A549 (cell line): Measurements from ENCODE around the gene TMEM51. TPM values are rescaled to one million over a fixed set of nuclear protein-coding genes. Genes with fewer than 3 reads are reported as not detected.

ENCODE experiments used
- ATAC-seq, 2 experiments: fragments of 200-7000 bp in 1 of 2; fragments of >200 bp in 1 of 2; cut with Nextera tagmentation in 1 of 2; cut with Tn5 transposase in 1 of 2; 3 replicates each; pipeline versions ENCODE4 v1.8.0 to v1.9.1; 2018 to 2020; ENCODE audit warnings: mild to moderate bottlenecking in 1 of 2, moderate library complexity in 1 of 2
- CTCF ChIA-PET: fragments of 300-600 bp; sonication (Branson Sonifier 250); formaldehyde crosslinking; extraction: SDS; loops from one replicate; lab custom pipeline; 2021; ENCODE audit warnings: antibody characterized with exemption, inconsistent platforms; lab: Yijun Ruan, JAX
- POLR2A ChIA-PET: fragments of 350-600 bp; formaldehyde crosslinking; extraction: SDS; loops from one replicate; lab custom pipeline; 2021; ENCODE audit warnings: antibody characterized with exemption, inconsistent platforms; lab: Yijun Ruan, JAX
- DNase-seq, 2 experiments: peaks; one replicate each; pipeline versions ENCODE4 v3.0.0 to v3.0.0-alpha.2; 2011 to 2016; ENCODE audit warnings: low read depth in 1 of 2, low spot score in 1 of 2
- FAIRE-seq: peaks from 2 replicates; lab custom pipeline; 2011; peaks lifted over from hg19 to GRCh38; lab: Jason Lieb, UNC
- H3K27ac ChIP-seq, 2 experiments: fragments of >200 bp; sonication (Bioruptor Twin); formaldehyde crosslinking; 3 replicates each; pipeline ENCODE4 v1.5.1; 2016 to 2017
- H3K4me1 ChIP-seq: fragments of >200 bp; sonication (Bioruptor Twin); formaldehyde crosslinking; 3 replicates; pipeline ENCODE4 v1.6.1; 2016
- H3K4me2 ChIP-seq: fragments of >200 bp; sonication (Bioruptor Twin); formaldehyde crosslinking; 3 replicates; pipeline ENCODE4 v1.6.1; 2016
- H3K4me3 ChIP-seq: fragments of >200 bp; sonication (Bioruptor Twin); formaldehyde crosslinking; 3 replicates; pipeline ENCODE4 v1.5.1; 2016
- H3K9me3 ChIP-seq: fragments of >200 bp; sonication (Bioruptor Twin); formaldehyde crosslinking; 3 replicates; pipeline ENCODE4 v1.6.1; 2016
- CBX8 ChIP-seq: fragments of 200-600 bp; sonication (generic); IDR thresholded peaks from 2 replicates; pipeline ENCODE4 v1.6.1; 2016
- CEBPB ChIP-seq, 2 experiments: fragments of >200 bp in 1 of 2; sonication (Bioruptor Twin) in 1 of 2; formaldehyde crosslinking in 1 of 2; IDR thresholded peaks; 2 replicates each; pipeline ENCODE4 v1.6.1; 2012 to 2016
- CHD2 ChIP-seq: fragments of 150-350 bp; IDR thresholded peaks from 2 replicates; pipeline ENCODE4 v1.6.1; 2014; ENCODE audit warnings: low read length; ENCODE audit not compliant: partially characterized antibody
- CTCF ChIP-seq: fragments of >200 bp; sonication (Bioruptor Twin); formaldehyde crosslinking; IDR thresholded peaks from 3 replicates; pipeline ENCODE4 v1.5.1; 2016
- EHMT2 ChIP-seq: fragments of 200-600 bp; sonication (generic); IDR thresholded peaks from 2 replicates; pipeline ENCODE4 v1.6.1; 2016; ENCODE audit warnings: antibody characterized with exemption, low read depth, mild to moderate bottlenecking, moderate library complexity
- EP300 ChIP-seq, 2 experiments: fragments of >200 bp; sonication (Bioruptor Twin); formaldehyde crosslinking; IDR thresholded peaks; 2 replicates in 1 of 2; 3 replicates in 1 of 2; pipeline ENCODE4 v1.6.1; 2016 to 2017
- ESRRA ChIP-seq: fragments of 150-350 bp; IDR thresholded peaks from 2 replicates; pipeline ENCODE4 v1.6.1; 2014; ENCODE audit warnings: mild to moderate bottlenecking, low read length, borderline replicate concordance
- FOSB ChIP-seq: fragments of 250-450 bp; sonication (Bioruptor Pico); IDR thresholded peaks from 2 replicates; pipeline ENCODE4 v1.5.0; 2020; ENCODE audit warnings: mild to moderate bottlenecking, moderate library complexity
- FOSL2 ChIP-seq, 2 experiments: fragments of 450-650 bp in 1 of 2; fragments of >200 bp in 1 of 2; sonication (Bioruptor Twin) in 1 of 2; formaldehyde crosslinking; IDR thresholded peaks; 2 replicates each; pipeline versions ENCODE4 v1.5.0 to v1.6.1; 2016 to 2020; ENCODE audit warnings: mild to moderate bottlenecking in 1 of 2, moderate library complexity in 1 of 2
- FOXS1 ChIP-seq: fragments of 250-450 bp; sonication (Bioruptor Pico); IDR thresholded peaks from 2 replicates; pipeline ENCODE4 v1.5.0; 2020; ENCODE audit warnings: mild to moderate bottlenecking, moderate library complexity
- GATA3 ChIP-seq: IDR thresholded peaks from 2 replicates; pipeline ENCODE4 v1.6.1; 2012; ENCODE audit warnings: borderline replicate concordance
- HES2 ChIP-seq: fragments of >200 bp; sonication (Bioruptor Twin); formaldehyde crosslinking; IDR thresholded peaks from 2 replicates; pipeline ENCODE4 v1.6.1; 2016
- HMGXB4 ChIP-seq: fragments of 250-450 bp; sonication (Bioruptor Pico); IDR thresholded peaks from 2 replicates; pipeline ENCODE4 v1.5.0; 2021; ENCODE audit warnings: mild to moderate bottlenecking, moderate library complexity, borderline replicate concordance
- HOXB13 ChIP-seq: fragments of 250-450 bp; sonication (Bioruptor Pico); IDR thresholded peaks from 2 replicates; pipeline ENCODE4 v1.5.0; 2020; ENCODE audit warnings: low read depth, mild to moderate bottlenecking, moderate library complexity
- HOXB5 ChIP-seq: fragments of 250-450 bp; sonication (Bioruptor Pico); IDR thresholded peaks from 2 replicates; pipeline ENCODE4 v1.5.0; 2020; ENCODE audit warnings: mild to moderate bottlenecking, moderate library complexity
- JUN ChIP-seq, 2 experiments: fragments of >200 bp; sonication (Bioruptor Twin); formaldehyde crosslinking; IDR thresholded peaks; 2 replicates in 1 of 2; 3 replicates in 1 of 2; pipeline ENCODE4 v1.6.1; 2016 to 2017
- JUNB ChIP-seq: fragments of >200 bp; sonication (Bioruptor Twin); formaldehyde crosslinking; IDR thresholded peaks from 2 replicates; pipeline ENCODE4 v1.6.1; 2016
- KDM1A ChIP-seq: fragments of 200-600 bp; sonication (generic); IDR thresholded peaks from 2 replicates; pipeline ENCODE4 v1.6.1; 2016; ENCODE audit warnings: low read depth, mild to moderate bottlenecking
- MAX ChIP-seq: IDR thresholded peaks from 2 replicates; pipeline ENCODE4 v1.6.1; 2012
- PBX3 ChIP-seq: IDR thresholded peaks from 2 replicates; pipeline ENCODE4 v1.6.1; 2012
- PHF8 ChIP-seq: fragments of 200-600 bp; sonication (generic); IDR thresholded peaks from 2 replicates; pipeline ENCODE4 v1.6.1; 2016; ENCODE audit warnings: low read depth, mild to moderate bottlenecking, antibody characterized with exemption, moderate library complexity, borderline replicate concordance
- POLR2AphosphoS2 ChIP-seq: conservative IDR thresholded peaks from 2 replicates; pipeline ENCODE4 v1.6.1; 2012; ENCODE audit warnings: low read length, improper control_type of control experiment, inconsistent platforms
- RAD21 ChIP-seq, 2 experiments: fragments of >200 bp in 1 of 2; sonication (Bioruptor Twin) in 1 of 2; formaldehyde crosslinking in 1 of 2; IDR thresholded peaks in 1 of 2; conservative IDR thresholded peaks in 1 of 2; 2 replicates in 1 of 2; 3 replicates in 1 of 2; pipeline ENCODE4 v1.6.1; 2012 to 2018; ENCODE audit warnings: inconsistent platforms in 1 of 2
- RARB ChIP-seq: fragments of 250-450 bp; sonication (Bioruptor Pico); IDR thresholded peaks from 2 replicates; pipeline ENCODE4 v1.8.0; 2021; ENCODE audit warnings: mild to moderate bottlenecking, moderate library complexity
- RCOR1 ChIP-seq: fragments of 150-350 bp; IDR thresholded peaks from 2 replicates; pipeline ENCODE4 v1.6.1; 2014; ENCODE audit warnings: antibody characterized with exemption, low read length, low read depth
- RNF2 ChIP-seq: fragments of 200-600 bp; sonication (generic); IDR thresholded peaks from 2 replicates; pipeline ENCODE4 v1.6.1; 2016; ENCODE audit warnings: low read depth, mild to moderate bottlenecking, antibody characterized with exemption, moderate library complexity, borderline replicate concordance
- SMC3 ChIP-seq: fragments of >200 bp; sonication (Bioruptor Twin); formaldehyde crosslinking; IDR thresholded peaks from 3 replicates; pipeline ENCODE4 v1.6.1; 2018; ENCODE audit warnings: inconsistent platforms
- SREBF2 ChIP-seq: fragments of 450-650 bp; IDR thresholded peaks from 2 replicates; pipeline ENCODE4 v1.6.1; 2014; ENCODE audit warnings: mild to moderate bottlenecking, moderate library complexity
- TFCP2L1 ChIP-seq: fragments of 250-450 bp; sonication (Bioruptor Pico); IDR thresholded peaks from 2 replicates; pipeline ENCODE4 v1.5.0; 2021; ENCODE audit warnings: mild to moderate bottlenecking
- TP53 ChIP-seq: fragments of 250-450 bp; sonication (Bioruptor Pico); IDR thresholded peaks from 2 replicates; pipeline ENCODE4 v1.5.0; 2021; ENCODE audit warnings: mild to moderate bottlenecking, moderate library complexity
- ZSCAN20 ChIP-seq: fragments of 250-450 bp; sonication (Bioruptor Pico); IDR thresholded peaks from 2 replicates; pipeline ENCODE4 v1.8.0; 2022; ENCODE audit warnings: mild to moderate bottlenecking, moderate library complexity
- WGBS: methylation state at CpG from one replicate; pipeline ENCODE4 v1.1.6; 2017; ENCODE audit errors: missing lambda C conversion rate; 5-methylcytosine and 5-hydroxymethylcytosine counted together
- polyA plus RNA-seq, 4 experiments: library from polyadenylated mRNA; depleted of rRNA in 3 of 4; stranded (reverse); fragments of >200 nt; fragmentation: RNase III in 1 of 4; extraction: RNeasy Plus Mini Kit Qiagen cat#74134 plus additional on column Dnase treatment in 1 of 4; gene quantifications; 2 replicates in 3 of 4; 3 replicates in 1 of 4; pipeline ENCODE4 v1.2.3, GENCODE V29; 2011 to 2017

The TMEM51 gene
- polyA plus RNA-seq, 2 of the 4 experiments (the other 2 are of a cell fraction) = 20.0 to 22.8 TPM

GRCh38 chr1:15168479-15168878 lies 14.9 kb downstream of the TMEM51 start:
- H3K4me3 ChIP-seq = no peak overlapping the region
- 8% methylated on average over 5 of the region's 5 CpGs for WGBS
- peaks cover 73% of the 10 kb centered on the region for H3K4me1 ChIP-seq
- TF ChIP-seq RARB (CRISPR knock-in tag) (no peak), ZSCAN20 (CRISPR knock-in tag) (no peak), SMC3 (peak; percentile 29; the same call in 1 of the 3 replicates), CEBPB (IDR thresholded peaks at IDR 0.05) (no peak), HOXB5 (CRISPR knock-in tag) (no peak), JUNB (0 out of 2 replicates have a peak, but pooled peaks have one; percentile 14), CBX8 (no peak), PHF8 (no peak), FOXS1 (CRISPR knock-in tag) (no peak), PBX3 (no peak), POLR2AphosphoS2 (no peak), CHD2 (no peak), GATA3 (peak; percentile 35; the same call in 1 of the 2 replicates), KDM1A (no peak), MAX (peak; percentile 65), JUN (IDR thresholded peaks at IDR 0.05) (no peak), SREBF2 (no peak), RAD21 (conservative IDR thresholded peaks at IDR 0.05 in 1 of 2, IDR thresholded peaks at IDR 0.05 in 1 of 2) (peak in 1 of 2 experiments; percentile 15; a peak in 2 of 5 replicates), CTCF (peak; percentile 19; the same call in 1 of the 3 replicates), FOSL2 (IDR thresholded peaks at IDR 0.05) (no peak), FOSL2 (CRISPR knock-in tag; IDR thresholded peaks at IDR 0.05) (peak; percentile 74), HOXB13 (no peak), EP300 (IDR thresholded peaks at IDR 0.05) (peak in 1 of 2 experiments; percentile 32; a peak in 1 of 5 replicates), EHMT2 (no peak), TP53 (CRISPR knock-in tag) (no peak)
- H3K27ac ChIP-seq = peak overlapping the region; percentile 80 to 87
- H3K9me3 ChIP-seq = no peaks in the 10 kb centered on the region
- peak; percentile 94 to 97 for ATAC-seq
- peak overlapping the region; percentile 82 for H3K4me2 ChIP-seq
- peak; percentile 59 for FAIRE-seq
- ChIA-PET CTCF (interaction anchor here (0.8 to 3.8 kb wide), 11 partner anchors 8 to 104 kb away, joined by 3 to 35 read pairs (median 6); partner anchors contain the start of gene TMEM51), POLR2A (interaction anchor here (0.5 to 1.8 kb wide), 6 partner anchors 10 to 101 kb away, joined by 3 to 18 read pairs (median 4); no protein-coding TSS in a partner anchor)
- DNase-seq = peak in 1 of 2 experiments; percentile 86

- no peak for DNase-seq
- H3K9me3 ChIP-seq = no peaks in the 10 kb centered on the region
- TF ChIP-seq GATA3 (no peak), JUN (IDR thresholded peaks at IDR 0.05) (no peak), TFCP2L1 (CRISPR knock-in tag) (no peak), CHD2 (no peak), HES2 (no peak), PHF8 (no peak), HMGXB4 (no peak), RNF2 (no peak), KDM1A (no peak), RCOR1 (no peak), EHMT2 (no peak), RARB (CRISPR knock-in tag) (no peak), FOSB (CRISPR knock-in tag) (no peak), ESRRA (no peak)
- WGBS = 97% methylated on average over 7 of the region's 7 CpGs
- FAIRE-seq = no peak
- POLR2A ChIA-PET = no interaction called here
- H3K4me3 ChIP-seq = no peak overlapping the region
- ATAC-seq = no peak
- CTCF ChIA-PET = interaction anchor here (1.4 to 3.8 kb wide), 6 partner anchors 8 to 32 kb away, joined by 3 to 35 read pairs (median 6); partner anchors contain the start of gene TMEM51
- H3K27ac ChIP-seq = peak overlapping the region; percentile 80 to 87; a peak in 4 of 6 replicates
- peaks cover 86% of the 10 kb centered on the region for H3K4me1 ChIP-seq
- no peak overlapping the region for H3K4me2 ChIP-seq
Observed at GRCh38 chr1:15170071-15170470, 16.5 kb downstream of the TMEM51 start.
